H1 (cell line): ENCODE data around the gene LIG4. TPM values are rescaled to one million over a fixed set of nuclear protein-coding genes. Genes with fewer than 3 reads are reported as not detected.

Experiments used
- CTCF ChIA-PET: fragments of 300-600 bp; sonication (Branson Sonifier 250); formaldehyde crosslinking; loops from one replicate; lab custom pipeline; 2021; ENCODE audit not compliant: partially characterized antibody; lab: Charles Lee
- POLR2A ChIA-PET: fragments of 300-600 bp; sonication (Branson Sonifier 250); formaldehyde crosslinking; loops from one replicate; lab custom pipeline; 2021; ENCODE audit warnings: inconsistent platforms; ENCODE audit not compliant: partially characterized antibody; lab: Charles Lee
- DNase-seq, 2 experiments: peaks; one replicate each; pipeline versions ENCODE4 v3.0.0 to v3.0.0-alpha.2; 2010 to 2022; ENCODE audit warnings: low spot score in 2 of 2, low read depth in 1 of 2, mixed read lengths in 1 of 2
- FAIRE-seq: peaks from 2 replicates; lab custom pipeline; 2011; peaks lifted over from hg19 to GRCh38; lab: Jason Lieb, UNC
- H2AFZ ChIP-seq: 2 replicates; pipeline ENCODE4 v1.8.1; 2012; ENCODE audit warnings: low read length, inconsistent platforms
- H2AK5ac ChIP-seq: 2 replicates; pipeline ENCODE4 v1.6.1; 2013; ENCODE audit warnings: low read depth, low read length
- H2BK120ac ChIP-seq: replicated peaks from 2 replicates; pipeline ENCODE3; 2013; ENCODE audit warnings: low read depth, low read length, inconsistent platforms
- H2BK12ac ChIP-seq: 2 replicates; pipeline ENCODE4 v1.6.1; 2013; ENCODE audit warnings: low read depth, low read length
- H2BK15ac ChIP-seq: 2 replicates; pipeline ENCODE4 v1.6.1; 2013; ENCODE audit warnings: low read length
- H2BK20ac ChIP-seq: 2 replicates; pipeline ENCODE4 v1.6.1; 2013; ENCODE audit warnings: low read length
- H2BK5ac ChIP-seq: 2 replicates; pipeline ENCODE4 v1.6.1; 2013; ENCODE audit warnings: low read depth, low read length
- H3K14ac ChIP-seq: 2 replicates; pipeline ENCODE4 v1.6.1; 2013; ENCODE audit warnings: inconsistent platforms; ENCODE audit not compliant: insufficient read length
- H3K18ac ChIP-seq: 2 replicates; pipeline ENCODE4 v1.6.1; 2013; ENCODE audit warnings: low read length; ENCODE audit errors: extremely low read depth
- H3K23ac ChIP-seq: 2 replicates; pipeline ENCODE4 v1.6.1; 2013; ENCODE audit warnings: inconsistent platforms; ENCODE audit not compliant: insufficient read length
- H3K23me2 ChIP-seq: 2 replicates; pipeline ENCODE4 v1.6.1; 2013; ENCODE audit warnings: low read depth, low read length
- H3K27ac ChIP-seq: 2 replicates; pipeline ENCODE4 v1.6.1; 2011; ENCODE audit warnings: low read depth, low read length, inconsistent platforms
- H3K27me3 ChIP-seq, 4 experiments: replicated peaks in 1 of 4; 1 replicate in 1 of 4; 2 replicates in 3 of 4; pipeline versions ENCODE4 v1.6.1 to v1.8.1; 2011 to 2013; ENCODE audit warnings: low read length in 3 of 4, mild to moderate bottlenecking in 3 of 4, inconsistent platforms in 2 of 4, mixed read lengths in 2 of 4, moderate library complexity in 1 of 4; ENCODE audit not compliant: control insufficient read depth in 3 of 4, insufficient read depth in 3 of 4; ENCODE audit errors: extremely low read depth in 1 of 4
- H3K36me3 ChIP-seq, 4 experiments: 2 replicates each; pipeline versions ENCODE4 v1.6.1 to v1.8.1; 2011 to 2013; ENCODE audit warnings: mild to moderate bottlenecking in 4 of 4, low read length in 3 of 4, moderate library complexity in 2 of 4, control low read depth in 1 of 4, inconsistent platforms in 1 of 4; ENCODE audit not compliant: insufficient read depth in 4 of 4, control insufficient read depth in 2 of 4
- H3K4ac ChIP-seq: replicated peaks from 2 replicates; pipeline ENCODE3; 2013; ENCODE audit warnings: low read length, low read depth, mixed read lengths, inconsistent platforms; ENCODE audit not compliant: insufficient read length
- H3K4me1 ChIP-seq, 4 experiments: replicated peaks in 1 of 4; 1 replicate in 1 of 4; 2 replicates in 3 of 4; pipeline versions ENCODE4 v1.6.1 to v1.8.1; 2011 to 2013; ENCODE audit warnings: low read length in 3 of 4, inconsistent platforms in 2 of 4, mixed read lengths in 1 of 4; ENCODE audit not compliant: insufficient read depth in 4 of 4, control insufficient read depth in 3 of 4
- H3K4me2 ChIP-seq, 2 experiments: 2 replicates each; pipeline versions ENCODE4 v1.6.1 to v1.8.1; 2011 to 2013; ENCODE audit warnings: low read depth in 2 of 2, low read length in 2 of 2, control low read depth in 1 of 2, inconsistent platforms in 1 of 2, mild to moderate bottlenecking in 1 of 2; ENCODE audit not compliant: insufficient read depth in 1 of 2
- H3K4me3 ChIP-seq, 4 experiments: fragments of 200-600, 300-600 bp in 1 of 4; sonication (generic), shearing (Covaris generic), sonication (Bioruptor Twin) in 1 of 4; 2 replicates each; pipeline versions ENCODE4 v1.5.1 to v1.8.1; 2011 to 2016; ENCODE audit warnings: low read length in 4 of 4, low read depth in 3 of 4, control low read depth in 2 of 4, inconsistent platforms in 2 of 4, mild to moderate bottlenecking in 2 of 4, mixed read lengths in 1 of 4, moderate library complexity in 1 of 4; ENCODE audit not compliant: insufficient read depth in 2 of 4; ENCODE audit errors: extremely low read depth in 1 of 4
- H3K56ac ChIP-seq: replicated peaks from 2 replicates; pipeline ENCODE3; 2013; ENCODE audit warnings: low read depth, mild to moderate bottlenecking, mixed read lengths, low read length, inconsistent platforms; ENCODE audit not compliant: insufficient read length
- H3K79me1 ChIP-seq: 2 replicates; pipeline ENCODE4 v1.6.1; 2013; ENCODE audit warnings: low read depth, low read length, control low read depth
- H3K79me2 ChIP-seq, 2 experiments: 2 replicates each; pipeline versions ENCODE4 v1.6.1 to v1.8.1; 2012 to 2013; ENCODE audit warnings: low read length in 2 of 2, mild to moderate bottlenecking in 2 of 2, inconsistent platforms in 1 of 2; ENCODE audit not compliant: insufficient read depth in 2 of 2, control insufficient read depth in 1 of 2
- H3K9ac ChIP-seq, 4 experiments: replicated peaks in 1 of 4; 1 replicate in 1 of 4; 2 replicates in 3 of 4; pipeline versions ENCODE4 v1.6.1 to v1.8.1; 2011 to 2013; ENCODE audit warnings: low read depth in 3 of 4, low read length in 3 of 4, control low read depth in 2 of 4, mild to moderate bottlenecking in 2 of 4, moderate library complexity in 2 of 4, inconsistent platforms in 1 of 4; ENCODE audit errors: extremely low read depth in 1 of 4
- H3K9me3 ChIP-seq, 2 experiments: 2 replicates each; pipeline versions ENCODE4 v1.6.1 to v1.8.1; 2012 to 2013; ENCODE audit warnings: mild to moderate bottlenecking in 2 of 2, moderate library complexity in 2 of 2, control low read depth in 1 of 2, inconsistent platforms in 1 of 2, low read depth in 1 of 2, low read length in 1 of 2, mixed read lengths in 1 of 2; ENCODE audit not compliant: insufficient read depth in 2 of 2
- H4K20me1 ChIP-seq, 2 experiments: replicated peaks in 1 of 2; 2 replicates each; pipeline versions ENCODE3 to v1.8.1; 2011 to 2013; ENCODE audit warnings: inconsistent platforms in 2 of 2, low read length in 2 of 2, mild to moderate bottlenecking in 1 of 2; ENCODE audit not compliant: insufficient read depth in 2 of 2, control insufficient read depth in 1 of 2
- H4K5ac ChIP-seq: 2 replicates; pipeline ENCODE4 v1.6.1; 2013; ENCODE audit warnings: low read length, low read depth, mixed read lengths, inconsistent platforms; ENCODE audit not compliant: insufficient read length
- H4K8ac ChIP-seq: 2 replicates; pipeline ENCODE4 v1.8.0; 2013; ENCODE audit warnings: mild to moderate bottlenecking, moderate library complexity, low read length, inconsistent platforms; ENCODE audit not compliant: insufficient read depth; ENCODE audit errors: extremely low read depth
- H4K91ac ChIP-seq: replicated peaks from 2 replicates; pipeline ENCODE3; 2013; ENCODE audit warnings: low read length, mixed read lengths, inconsistent platforms; ENCODE audit not compliant: insufficient read length
- ASH2L ChIP-seq: fragments of 200-600, 300-600 bp; sonication (generic); IDR thresholded peaks from one replicate; pipeline ENCODE4 v1.7.1; 2017; ENCODE audit warnings: low read length
- ATF3 ChIP-seq: IDR thresholded peaks from 2 replicates; pipeline ENCODE4 v1.6.1; 2011; ENCODE audit warnings: low read depth, mild to moderate bottlenecking, low read length; ENCODE audit not compliant: insufficient read depth
- CHD1 ChIP-seq: IDR thresholded peaks from 2 replicates; pipeline ENCODE4 v1.6.1; 2012; ENCODE audit warnings: low read depth, low read length, improper control_type of control experiment
- CTCF ChIP-seq, 3 experiments: IDR thresholded peaks; 1 replicate in 2 of 3; 2 replicates in 1 of 3; pipeline versions ENCODE4 v1.5.1 to v1.6.1; 2011; ENCODE audit warnings: low read length in 3 of 3, mild to moderate bottlenecking in 3 of 3, inconsistent platforms in 2 of 3, low read depth in 1 of 3, moderate library complexity in 1 of 3; ENCODE audit not compliant: insufficient read depth in 1 of 3; ENCODE audit errors: control extremely low read depth in 1 of 3
- FOSL1 ChIP-seq: IDR thresholded peaks from 2 replicates; pipeline ENCODE4 v1.6.1; 2011; ENCODE audit warnings: mild to moderate bottlenecking, low read depth, low read length, moderate library complexity; ENCODE audit not compliant: insufficient read depth
- GABPA ChIP-seq: IDR thresholded peaks from 2 replicates; pipeline ENCODE4 v1.6.1; 2011; ENCODE audit warnings: mild to moderate bottlenecking, low read length, moderate library complexity, borderline replicate concordance; ENCODE audit not compliant: insufficient read depth
- HDAC2 ChIP-seq, 2 experiments: fragments of 300-600 bp in 1 of 2; sonication (generic) in 1 of 2; IDR thresholded peaks; 2 replicates each; pipeline ENCODE4 v1.6.1; 2011 to 2012; ENCODE audit warnings: low read depth in 2 of 2, low read length in 2 of 2, mild to moderate bottlenecking in 2 of 2, moderate library complexity in 2 of 2, borderline replicate concordance in 1 of 2, inconsistent platforms in 1 of 2
- SAP30 ChIP-seq: fragments of 300-600 bp; sonication (generic); IDR thresholded peaks from 2 replicates; pipeline ENCODE4 v1.7.1; 2012; ENCODE audit warnings: low read length, moderate library complexity, mild to moderate bottlenecking, inconsistent platforms; ENCODE audit not compliant: insufficient read depth, insufficient replicate concordance
- SP1 ChIP-seq: IDR thresholded peaks from 2 replicates; pipeline ENCODE4 v1.6.1; 2011; ENCODE audit warnings: low read depth, low read length
- SP2 ChIP-seq: IDR thresholded peaks from 2 replicates; pipeline ENCODE4 v1.6.1; 2012; ENCODE audit warnings: mild to moderate bottlenecking, low read length, inconsistent platforms
- WGBS, 2 experiments: shearing (Covaris generic) in 1 of 2; methylation state at CpG; one replicate each; pipeline versions ENCODE4 v1.1.6 to v1.1.7; 2013 to 2015; ENCODE audit warnings: low lambda C conversion rate in 2 of 2, mixed read lengths in 2 of 2, inconsistent platforms in 1 of 2, low coverage in 1 of 2, missing lambda C conversion rate in 1 of 2; ENCODE audit not compliant: insufficient replicate concordance in 2 of 2, insufficient coverage in 1 of 2, insufficient read length in 1 of 2; ENCODE audit errors: extremely low coverage in 1 of 2, missing lambda C conversion rate in 1 of 2; 5-methylcytosine and 5-hydroxymethylcytosine counted together
- polyA plus RNA-seq, 7 experiments: library from polyadenylated mRNA; depleted of rRNA in 3 of 7; stranded (reverse) in 5 of 7; unstranded in 2 of 7; fragments of >200 nt in 5 of 7; fragments of 200-250 nt in 2 of 7; gene quantifications; 1 replicate in 5 of 7; 2 replicates in 1 of 7; 4 replicates in 1 of 7; pipeline versions ENCODE4 v1.2.1 to v1.2.3, GENCODE V29; 2011 to 2013; ENCODE audit warnings: missing spikeins in 2 of 7, mixed read lengths in 2 of 7
- total RNA-seq: library from RNA; stranded (reverse); fragmentation: NEBNext Ultra II Directional; extraction: Animal tissue kit (Norgen Biotek cat#: 25700); gene quantifications from 2 replicates; pipeline ENCODE4 v1.2.1, GENCODE V29; 2021

LIG4 gene
- total and polyA plus RNA-seq, 2 of the 8 experiments (the other 6 are each of a cell fraction or from before 2014, with no cell fraction given): 1.1 to 4.5 TPM

- H3K56ac ChIP-seq: no peak overlapping the region
- FAIRE-seq: no peak
- H3K4me2 ChIP-seq: no peak overlapping the region
- no peak overlapping the region for H2AFZ ChIP-seq
- no peak overlapping the region for H3K4me3 ChIP-seq
- H3K23me2 ChIP-seq: no peaks in the 10 kb centered on the region
- no peak overlapping the region for H2BK12ac ChIP-seq
- no peak for DNase-seq
- no peak overlapping the region for H2AK5ac ChIP-seq
- H4K20me1 ChIP-seq: no peaks in the 10 kb centered on the region
- no peaks in the 10 kb centered on the region for H3K4me1 ChIP-seq
- H3K36me3 ChIP-seq: no peaks in the 10 kb centered on the region
- H3K27me3 ChIP-seq: no peaks in the 10 kb centered on the region
- no peak overlapping the region for H3K23ac ChIP-seq
- no peaks in the 10 kb centered on the region for H3K79me1 ChIP-seq
- H3K9ac ChIP-seq: no peak overlapping the region
- H2BK15ac ChIP-seq: no peak overlapping the region
- H4K8ac ChIP-seq: no peak overlapping the region
- no peak overlapping the region for H3K14ac ChIP-seq
- no peak overlapping the region for H4K91ac ChIP-seq
- no peak overlapping the region for H2BK120ac ChIP-seq
- CTCF ChIA-PET: interaction anchor here (0.8 kb wide), 1 partner anchor 11 kb away, joined by 3 read pairs; no protein-coding TSS in a partner anchor
- H3K4ac ChIP-seq: no peak overlapping the region
- H3K18ac ChIP-seq: no peak overlapping the region
- POLR2A ChIA-PET: no interaction called here
- no peak overlapping the region for H4K5ac ChIP-seq
- H2BK5ac ChIP-seq: no peak overlapping the region
- 87% methylated on average over 3 of the region's 3 CpGs; no CpG with 5 or more reads in 1 of the 2 experiments for WGBS, 2 experiments
- H3K79me2 ChIP-seq: no peaks in the 10 kb centered on the region
- no peak overlapping the region for H2BK20ac ChIP-seq
- H3K27ac ChIP-seq: no peak overlapping the region
- H3K9me3 ChIP-seq: no peaks in the 10 kb centered on the region; a peak in 1 of 4 replicates
- no peak for TF ChIP-seq HDAC2 (IDR thresholded peaks at IDR 0.05; ENCODE audit: borderline replicate concordance in 1 of 2, low read depth in 2 of 2, low read length in 2 of 2)
- no peak for TF ChIP-seq CHD1
- no peak for TF ChIP-seq GABPA
- no peak for TF ChIP-seq ATF3
- TF ChIP-seq FOSL1: no peak
- no peak for TF ChIP-seq SP2
- TF ChIP-seq SP1: no peak
- TF ChIP-seq ASH2L: no peak
- no peak for TF ChIP-seq CTCF (IDR thresholded peaks at IDR 0.05; ENCODE audit: control extremely low read depth in 1 of 3, insufficient read depth in 1 of 3, low read depth in 1 of 3, low read length in 3 of 3)
- TF ChIP-seq SAP30: no peak
Measured at GRCh38 chr13:108190897-108191296, 24.4 kb downstream of the LIG4 start.
